Body of pancreas (tissue), 4 donors: Measurements from ENCODE around the gene TAS1R3.

Experiments
- CTCF ChIP-seq, 7 experiments: fragments of 450-650 bp in 4 of 7; fragments of 200-600 bp in 3 of 7; sonication (generic) in 3 of 7; IDR thresholded peaks; one replicate each; pipeline ENCODE4 v1.5.1; 2016 to 2019; ENCODE audit warnings: antibody characterized with exemption in 7 of 7
- POLR2A ChIP-seq, 3 donors: fragments of 450-650 bp; IDR thresholded peaks; one replicate each; pipeline ENCODE4 v1.6.1; 2016; ENCODE audit warnings: antibody characterized with exemption in 3 of 3, mild to moderate bottlenecking in 2 of 3

GRCh38 chr1:1310476-1311053 lies 20.5 kb upstream of the TAS1R3 start:
- TF ChIP-seq CTCF (IDR thresholded peaks at IDR 0.05) (no peak), POLR2A (IDR thresholded peaks at IDR 0.05) (no peak)
